Calu3 (cell line): Measurements from ENCODE around the gene H2BK1. TPM values are rescaled to one million over a fixed set of nuclear protein-coding genes. Genes with fewer than 3 reads are reported as not detected.

ENCODE experiments used
- BruUV-seq: library from RNA; stranded (reverse); fragments of 400-500 nt; replicated peaks from 2 replicates; lab custom pipeline; 2021; lab: Mats Ljungman, UMichigan
- CTCF ChIA-PET: fragments of 300-600 bp; sonication (Branson Sonifier 250); formaldehyde crosslinking; loops from one replicate; lab custom pipeline; 2022; ENCODE audit warnings: antibody characterized with exemption; lab: Charles Lee
- DNase-seq: peaks from one replicate; pipeline ENCODE4 v3.0.0; 2022
- H3K27ac Mint-ChIP-seq: one replicate; pipeline ENCODE4 v1.8.0; 2022; ENCODE audit warnings: mixed read lengths; ENCODE audit not compliant: unreplicated experiment
- H3K27me3 Mint-ChIP-seq: one replicate; pipeline ENCODE4 v1.8.0; 2022; ENCODE audit warnings: mixed read lengths; ENCODE audit not compliant: unreplicated experiment
- H3K36me3 Mint-ChIP-seq: one replicate; pipeline ENCODE4 v1.8.0; 2022; ENCODE audit warnings: mild to moderate bottlenecking, moderate library complexity, mixed read lengths; ENCODE audit not compliant: insufficient read depth, unreplicated experiment
- H3K4me1 Mint-ChIP-seq: one replicate; pipeline ENCODE4 v1.8.0; 2022; ENCODE audit warnings: mild to moderate bottlenecking, low read depth, mixed read lengths; ENCODE audit not compliant: unreplicated experiment
- H3K4me3 Mint-ChIP-seq: one replicate; pipeline ENCODE4 v1.8.0; 2022; ENCODE audit warnings: mild to moderate bottlenecking, low read depth, moderate library complexity, mixed read lengths; ENCODE audit not compliant: unreplicated experiment
- H3K9me3 Mint-ChIP-seq: one replicate; pipeline ENCODE4 v1.8.0; 2022; ENCODE audit warnings: low read depth, mixed read lengths; ENCODE audit not compliant: unreplicated experiment
- intact Hi-C: fragments of 100-400 bp; cut with micrococcal nuclease; formaldehyde crosslinking; loops from one replicate; pipeline ENCODE4 v1.10.0; 2022; ENCODE audit not compliant: unreplicated experiment
- total RNA-seq: library from RNA; stranded (reverse); gene quantifications from 2 replicates; pipeline ENCODE4 v1.2.3, GENCODE V29; 2022
- TF ChIP-seq, protein P1 (sequence below): fragments of 200-600 bp; IDR thresholded peaks from one replicate; pipeline ENCODE4 v1.8.0; 2022; ENCODE audit warnings: antibody characterized with exemption; ENCODE audit not compliant: unreplicated experiment

Gene H2BK1
- total RNA-seq, 1 experiment from 2014 or later: not detected

- H3K27ac Mint-ChIP-seq: no peak overlapping the region
Measured at GRCh38 chr7:151211155-151211772, 976 bp upstream of the H2BK1 start.

DNA sequence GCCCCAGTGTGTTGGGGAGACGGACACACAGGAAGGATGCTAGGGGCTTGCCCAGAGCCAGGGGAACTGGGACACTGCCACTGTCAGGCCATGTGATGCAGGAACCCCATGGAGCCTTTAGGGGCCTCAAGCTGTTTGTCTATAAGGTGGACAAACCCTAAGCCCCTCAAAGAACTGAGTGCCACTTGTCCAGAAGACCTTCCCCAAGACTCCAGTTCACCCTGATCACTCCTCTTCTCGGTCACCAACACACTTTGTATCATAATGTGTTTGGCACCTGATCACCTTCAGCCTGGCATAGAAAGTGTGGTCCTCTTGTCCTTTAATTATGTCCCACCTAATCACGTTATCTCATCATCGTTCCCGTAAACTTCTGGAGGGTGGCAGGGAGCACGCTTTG lies 700 bp downstream of the H2BK1 start:
- Mint-ChIP-seq H3K4me1 (no peaks in the 10 kb centered on the region), H3K9me3 (no peaks in the 10 kb centered on the region), H3K27ac (no peak overlapping the region), H3K36me3 (peaks cover 6% of the 10 kb centered on the region), H3K27me3 (no peaks in the 10 kb centered on the region), H3K4me3 (no peak overlapping the region)
- no peak for DNase-seq
- intact Hi-C loops: no loop called here
- CTCF ChIA-PET: interaction anchor here (0.5 kb wide), 1 partner anchor 10 kb away, joined by 3 read pairs; no protein-coding TSS in a partner anchor
- TF ChIP-seq, protein P1, sequence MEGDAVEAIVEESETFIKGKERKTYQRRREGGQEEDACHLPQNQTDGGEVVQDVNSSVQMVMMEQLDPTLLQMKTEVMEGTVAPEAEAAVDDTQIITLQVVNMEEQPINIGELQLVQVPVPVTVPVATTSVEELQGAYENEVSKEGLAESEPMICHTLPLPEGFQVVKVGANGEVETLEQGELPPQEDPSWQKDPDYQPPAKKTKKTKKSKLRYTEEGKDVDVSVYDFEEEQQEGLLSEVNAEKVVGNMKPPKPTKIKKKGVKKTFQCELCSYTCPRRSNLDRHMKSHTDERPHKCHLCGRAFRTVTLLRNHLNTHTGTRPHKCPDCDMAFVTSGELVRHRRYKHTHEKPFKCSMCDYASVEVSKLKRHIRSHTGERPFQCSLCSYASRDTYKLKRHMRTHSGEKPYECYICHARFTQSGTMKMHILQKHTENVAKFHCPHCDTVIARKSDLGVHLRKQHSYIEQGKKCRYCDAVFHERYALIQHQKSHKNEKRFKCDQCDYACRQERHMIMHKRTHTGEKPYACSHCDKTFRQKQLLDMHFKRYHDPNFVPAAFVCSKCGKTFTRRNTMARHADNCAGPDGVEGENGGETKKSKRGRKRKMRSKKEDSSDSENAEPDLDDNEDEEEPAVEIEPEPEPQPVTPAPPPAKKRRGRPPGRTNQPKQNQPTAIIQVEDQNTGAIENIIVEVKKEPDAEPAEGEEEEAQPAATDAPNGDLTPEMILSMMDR: no peak
- no TSS peak for BruUV-seq

More at GRCh38 chr7:151211155-151211772, 976 bp upstream of the H2BK1 start:
- peaks cover 16% of the 10 kb centered on the region for H3K36me3 Mint-ChIP-seq
- BruUV-seq: no TSS peak
- CTCF ChIA-PET: no interaction called here
- no peaks in the 10 kb centered on the region for H3K9me3 Mint-ChIP-seq
- H3K27me3 Mint-ChIP-seq: no peaks in the 10 kb centered on the region
- no peaks in the 10 kb centered on the region for H3K4me1 Mint-ChIP-seq
- no peak overlapping the region for H3K4me3 Mint-ChIP-seq
- TF ChIP-seq, protein P1: no peak
- no peak for DNase-seq
- intact Hi-C loops: no loop called here

GRCh38 chr7:151208253-151208862 lies 1.9 kb downstream of the H2BK1 start:
- no peaks in the 10 kb centered on the region for H3K9me3 Mint-ChIP-seq
- no peaks in the 10 kb centered on the region for H3K27me3 Mint-ChIP-seq
- TF ChIP-seq, protein P1: no peak
- H3K4me3 Mint-ChIP-seq: no peak overlapping the region
- BruUV-seq: no TSS peak
- no peak for DNase-seq
- no peak overlapping the region for H3K27ac Mint-ChIP-seq
- H3K4me1 Mint-ChIP-seq: no peaks in the 10 kb centered on the region
- H3K36me3 Mint-ChIP-seq: no peaks in the 10 kb centered on the region
- intact Hi-C loops: no loop called here
- CTCF ChIA-PET: no interaction called here

DNA sequence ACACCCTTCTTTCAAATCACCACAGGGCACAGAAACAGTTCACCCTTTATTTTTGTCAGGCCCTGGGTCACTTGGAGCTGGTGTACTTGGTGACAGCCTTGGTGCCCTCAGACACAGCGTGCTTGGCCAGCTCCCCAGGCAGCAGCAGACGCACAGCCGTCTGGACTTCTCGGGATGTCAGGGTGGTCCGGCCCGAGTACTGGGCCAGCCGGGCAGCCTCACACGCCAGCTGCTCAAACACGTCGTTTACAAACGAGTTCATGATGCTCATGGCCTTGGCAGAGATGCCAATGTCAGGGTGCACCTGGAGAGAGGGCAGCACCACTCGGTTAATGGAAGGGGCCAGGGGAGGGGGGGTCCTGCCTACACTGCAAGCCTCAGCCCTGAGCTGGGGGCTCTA lies 2.5 kb downstream of the H2BK1 start:
- intact Hi-C loops: no loop called here
- CTCF ChIA-PET: no interaction called here
- H3K27me3 Mint-ChIP-seq: no peaks in the 10 kb centered on the region
- H3K4me1 Mint-ChIP-seq: no peaks in the 10 kb centered on the region
- no peak for DNase-seq
- no TSS peak for BruUV-seq
- H3K9me3 Mint-ChIP-seq: no peaks in the 10 kb centered on the region
- no peaks in the 10 kb centered on the region for H3K36me3 Mint-ChIP-seq
- no peak overlapping the region for H3K4me3 Mint-ChIP-seq
- TF ChIP-seq, protein P1: no peak
- no peak overlapping the region for H3K27ac Mint-ChIP-seq
